Umbilical cord (tissue), 2 donors: Measurements from ENCODE around the gene COL5A1. TPM values are rescaled to one million over a fixed set of nuclear protein-coding genes. Genes with fewer than 3 reads are reported as not detected.
A peak's percentile ranks its signal among the peaks of the same experiment; 100 is the strongest.

ENCODE experiments used
- DNase-seq: peaks from one replicate; pipeline ENCODE4 v3.0.0-alpha.2; 2015; ENCODE audit warnings: low spot score
- total RNA-seq: library from RNA; depleted of rRNA; stranded (reverse); fragments of >200 nt; gene quantifications from one replicate; pipeline ENCODE4 v1.2.3, GENCODE V29; 2014; ENCODE audit warnings: low replicate concordance; ENCODE audit not compliant: insufficient read depth

COL5A1 gene
- total RNA-seq, 1 donor from 2014 or later, result 1,367 TPM

- no peak for DNase-seq
Measured at GRCh38 chr9:134740071-134740470, 98.5 kb downstream of the COL5A1 start.

GRCh38 chr9:134741846-134742245 lies 100.2 kb downstream of the COL5A1 start:
- no peak for DNase-seq

- no peak for DNase-seq
Measured at GRCh38 chr9:134742822-134743535, 101.4 kb downstream of the COL5A1 start.

- DNase-seq, result peak; percentile 50
Measured at GRCh38 chr9:134743853-134744252, 102.2 kb downstream of the COL5A1 start.

GRCh38 chr9:134744385-134745295 lies 103.0 kb downstream of the COL5A1 start:
- no peak for DNase-seq

- no peak for DNase-seq
Measured at GRCh38 chr9:134747951-134748489, 106.4 kb downstream of the COL5A1 start.

GRCh38 chr9:134748591-134748990 lies 107.0 kb downstream of the COL5A1 start:
- no peak for DNase-seq

- DNase-seq, result no peak
Measured at GRCh38 chr9:134750450-134751155, 109.0 kb downstream of the COL5A1 start.

- DNase-seq, result no peak
Measured at GRCh38 chr9:134751622-134752021, 110.0 kb downstream of the COL5A1 start.

- DNase-seq, result no peak
Measured at GRCh38 chr9:134752471-134753168, 111.0 kb downstream of the COL5A1 start.

GRCh38 chr9:134753191-134753590 lies 111.6 kb downstream of the COL5A1 start:
- DNase-seq, result no peak

- DNase-seq, result no peak
Measured at GRCh38 chr9:134755221-134755907, 113.8 kb downstream of the COL5A1 start.

- DNase-seq, result no peak
Measured at GRCh38 chr9:134756098-134756497, 114.5 kb downstream of the COL5A1 start.

- DNase-seq, result no peak
Measured at GRCh38 chr9:134757216-134757975, 115.8 kb downstream of the COL5A1 start.

GRCh38 chr9:134758949-134759607 lies 117.5 kb downstream of the COL5A1 start:
- peak; percentile 72 for DNase-seq

- no peak for DNase-seq
Measured at GRCh38 chr9:134759913-134760312, 118.3 kb downstream of the COL5A1 start.

GRCh38 chr9:134760750-134761420 lies 119.3 kb downstream of the COL5A1 start:
- no peak for DNase-seq

GRCh38 chr9:134764473-134765269 lies 123.1 kb downstream of the COL5A1 start:
- peak; percentile 34 for DNase-seq
